ENCODE data around the gene FBXL19. TPM values are rescaled to one million over a fixed set of nuclear protein-coding genes. Genes with fewer than 3 reads are reported as not detected.
"Not testable (repeated sequence)": the region's sequence is repeated elsewhere in the genome, so short reads cannot be mapped to it uniquely, and the experiment has no call there.

The FBXL19 gene
- total RNA-seq, 1 donor from 2014 or later = 36.4 TPM

GRCh38 chr16:30887927-30888326 lies 35.4 kb upstream of the FBXL19 start:
- TF ChIP-seq, protein P1, sequence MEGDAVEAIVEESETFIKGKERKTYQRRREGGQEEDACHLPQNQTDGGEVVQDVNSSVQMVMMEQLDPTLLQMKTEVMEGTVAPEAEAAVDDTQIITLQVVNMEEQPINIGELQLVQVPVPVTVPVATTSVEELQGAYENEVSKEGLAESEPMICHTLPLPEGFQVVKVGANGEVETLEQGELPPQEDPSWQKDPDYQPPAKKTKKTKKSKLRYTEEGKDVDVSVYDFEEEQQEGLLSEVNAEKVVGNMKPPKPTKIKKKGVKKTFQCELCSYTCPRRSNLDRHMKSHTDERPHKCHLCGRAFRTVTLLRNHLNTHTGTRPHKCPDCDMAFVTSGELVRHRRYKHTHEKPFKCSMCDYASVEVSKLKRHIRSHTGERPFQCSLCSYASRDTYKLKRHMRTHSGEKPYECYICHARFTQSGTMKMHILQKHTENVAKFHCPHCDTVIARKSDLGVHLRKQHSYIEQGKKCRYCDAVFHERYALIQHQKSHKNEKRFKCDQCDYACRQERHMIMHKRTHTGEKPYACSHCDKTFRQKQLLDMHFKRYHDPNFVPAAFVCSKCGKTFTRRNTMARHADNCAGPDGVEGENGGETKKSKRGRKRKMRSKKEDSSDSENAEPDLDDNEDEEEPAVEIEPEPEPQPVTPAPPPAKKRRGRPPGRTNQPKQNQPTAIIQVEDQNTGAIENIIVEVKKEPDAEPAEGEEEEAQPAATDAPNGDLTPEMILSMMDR (IDR thresholded peaks at IDR 0.05; ENCODE audit: insufficient read depth, low read length, poor library complexity, severe bottlenecking) = no peak
- H3K4me3 ChIP-seq (ENCODE audit: low read depth, low read length) = no peak overlapping the region
- peaks cover 2% of the 10 kb centered on the region for H3K36me3 ChIP-seq (ENCODE audit: control insufficient read depth, insufficient read depth, low read length)
- H3K27me3 ChIP-seq (ENCODE audit: control insufficient read depth, insufficient read depth, low read length) = no peaks in the 10 kb centered on the region
- DNase-seq (ENCODE audit: low read depth) = no peak

- TF ChIP-seq, protein P1 (IDR thresholded peaks at IDR 0.05; ENCODE audit: insufficient read depth, low read length, poor library complexity, severe bottlenecking) = no peak
- Histone ChIP-seq H3K27me3 (ENCODE audit: control insufficient read depth, insufficient read depth, low read length) (no peaks in the 10 kb centered on the region), H3K36me3 (ENCODE audit: control insufficient read depth, insufficient read depth, low read length) (peaks cover 2% of the 10 kb centered on the region), H3K4me3 (ENCODE audit: low read depth, low read length) (no peak overlapping the region)
- no peak for DNase-seq (ENCODE audit: low read depth)
Measured at GRCh38 chr16:30888856-30889499, 34.4 kb upstream of the FBXL19 start.

DNA sequence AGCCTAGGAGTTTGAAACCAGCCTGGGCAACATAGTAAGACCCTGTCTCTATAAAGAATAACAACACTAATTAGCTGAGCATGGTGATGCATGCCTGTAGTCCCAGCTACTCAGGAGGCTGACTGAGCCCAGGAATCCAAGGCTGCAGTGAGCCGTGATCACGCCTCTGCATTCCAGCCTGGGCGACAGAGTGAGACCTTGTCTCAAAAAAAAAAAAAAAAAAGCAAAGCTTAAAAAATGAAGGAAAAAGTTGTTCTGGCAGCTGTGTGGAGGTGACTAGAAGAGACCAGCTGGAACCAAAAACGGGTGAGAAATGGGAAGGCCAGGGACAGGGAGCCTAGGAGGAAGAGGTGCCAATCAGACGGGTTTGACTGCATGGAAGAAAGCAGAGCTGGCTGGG lies 33.7 kb upstream of the FBXL19 start:
- H3K36me3 ChIP-seq (ENCODE audit: control insufficient read depth, insufficient read depth, low read length) = peaks cover 2% of the 10 kb centered on the region
- no peak for DNase-seq (ENCODE audit: low read depth)
- TF ChIP-seq, protein P1 (IDR thresholded peaks at IDR 0.05; ENCODE audit: insufficient read depth, low read length, poor library complexity, severe bottlenecking) = no peak

GRCh38 chr16:30891043-30891823 lies 32.1 kb upstream of the FBXL19 start:
- H3K27me3 ChIP-seq (ENCODE audit: control insufficient read depth, insufficient read depth, low read length); DNase-seq (ENCODE audit: low read depth); H3K4me3 ChIP-seq (ENCODE audit: low read depth, low read length); H3K36me3 ChIP-seq (ENCODE audit: control insufficient read depth, insufficient read depth, low read length): not testable (repeated sequence)

More for the DNA sequence above, 33.7 kb upstream of the FBXL19 start:
- H3K27me3 ChIP-seq (ENCODE audit: control insufficient read depth, insufficient read depth, low read length) = no peaks in the 10 kb centered on the region
- no peak overlapping the region for H3K4me3 ChIP-seq (ENCODE audit: low read depth, low read length)

- Histone ChIP-seq H3K27me3 (ENCODE audit: control insufficient read depth, insufficient read depth, low read length) (no peaks in the 10 kb centered on the region), H3K4me3 (ENCODE audit: low read depth, low read length) (peak overlapping the region; percentile 58), H3K36me3 (ENCODE audit: control insufficient read depth, insufficient read depth, low read length) (peaks cover 2% of the 10 kb centered on the region)
- no peak for DNase-seq (ENCODE audit: low read depth)
- TF ChIP-seq, protein P1 (IDR thresholded peaks at IDR 0.05; ENCODE audit: insufficient read depth, low read length, poor library complexity, severe bottlenecking) = no peak
Measured at GRCh38 chr16:30892670-30893416, 30.5 kb upstream of the FBXL19 start.

- no peak for DNase-seq (ENCODE audit: low read depth)
- no peaks in the 10 kb centered on the region for H3K27me3 ChIP-seq (ENCODE audit: control insufficient read depth, insufficient read depth, low read length)
- TF ChIP-seq, protein P1 (IDR thresholded peaks at IDR 0.05; ENCODE audit: insufficient read depth, low read length, poor library complexity, severe bottlenecking) = no peak
- peak overlapping the region; percentile 58 for H3K4me3 ChIP-seq (ENCODE audit: low read depth, low read length)
- peaks cover 2% of the 10 kb centered on the region for H3K36me3 ChIP-seq (ENCODE audit: control insufficient read depth, insufficient read depth, low read length)
Measured at GRCh38 chr16:30893417-30893743, 30.0 kb upstream of the FBXL19 start.
